Measurements from ENCODE around the gene BPIFB4.

Gene BPIFB4

GRCh38 chr20:33061658-33062028, 17.8 kb upstream of the BPIFB4 start:
- DNase-seq = no peak

- peak in 1 of 56 donors; percentile 3 for DNase-seq
These were observed 17.2 kb upstream of the BPIFB4 start for GRCh38 chr20:33062105-33062824.

- no peak for DNase-seq
These were observed 16.7 kb upstream of the BPIFB4 start for GRCh38 chr20:33062825-33063149.

- no peak for DNase-seq
These were observed 16.2 kb upstream of the BPIFB4 start for GRCh38 chr20:33063271-33063670.

GRCh38 chr20:33064572-33065287, 14.7 kb upstream of the BPIFB4 start:
- DNase-seq = no peak

GRCh38 chr20:33065785-33066184, 13.7 kb upstream of the BPIFB4 start:
- DNase-seq = no peak

GRCh38 chr20:33067806-33068205, 11.6 kb upstream of the BPIFB4 start:
- DNase-seq = no peak

- no peak for DNase-seq
These were observed 11.0 kb upstream of the BPIFB4 start for GRCh38 chr20:33068251-33068939.

GRCh38 chr20:33069673-33070072, 9.8 kb upstream of the BPIFB4 start:
- no peak for DNase-seq

GRCh38 chr20:33070111-33071053, 9.1 kb upstream of the BPIFB4 start:
- no peak for DNase-seq

- DNase-seq = no peak
These were observed 8.2 kb upstream of the BPIFB4 start for GRCh38 chr20:33071198-33071597.

- DNase-seq = no peak
These were observed 7.1 kb upstream of the BPIFB4 start for GRCh38 chr20:33072362-33072761.

- DNase-seq = no peak
These were observed 6.6 kb upstream of the BPIFB4 start for GRCh38 chr20:33072813-33073212.

- DNase-seq = no peak
These were observed 4.8 kb upstream of the BPIFB4 start for GRCh38 chr20:33074675-33075074.

GRCh38 chr20:33075281-33075680, 4.2 kb upstream of the BPIFB4 start:
- no peak for DNase-seq

- peak in 6 of 56 donors; percentile 2 to 20 (median 10) for DNase-seq
These were observed 2.6 kb upstream of the BPIFB4 start for GRCh38 chr20:33076662-33077372.

- no peak for DNase-seq
These were observed 2.1 kb downstream of the BPIFB4 start for GRCh38 chr20:33081411-33082154.

GRCh38 chr20:33082546-33082945, 3.1 kb downstream of the BPIFB4 start:
- DNase-seq = no peak

GRCh38 chr20:33083544-33084340, 4.3 kb downstream of the BPIFB4 start:
- no peak for DNase-seq
